GM12873 (cell line): ENCODE data around the gene FAM43A.

ENCODE experiments used
- CTCF ChIP-seq: IDR thresholded peaks from 2 replicates; pipeline ENCODE4 v1.5.1; 2012; ENCODE audit warnings: low read depth, mild to moderate bottlenecking, moderate library complexity, low read length, control low read depth; ENCODE audit not compliant: insufficient read depth; ENCODE audit errors: missing control alignments

FAM43A gene

GRCh38 chr3:194680888-194681615 is 4.6 kb upstream of the FAM43A start:
- no peak for TF ChIP-seq CTCF

GRCh38 chr3:194682189-194682693 is 3.4 kb upstream of the FAM43A start:
- TF ChIP-seq CTCF, result no peak

GRCh38 chr3:194682694-194683310 is 2.9 kb upstream of the FAM43A start:
- TF ChIP-seq CTCF, result peak; percentile 90

- no peak for TF ChIP-seq CTCF
Measured at GRCh38 chr3:194683380-194683779, 2.3 kb upstream of the FAM43A start.

- no peak for TF ChIP-seq CTCF
Measured at GRCh38 chr3:194685065-194685717, 492 bp upstream of the FAM43A start.

GRCh38 chr3:194686414-194686815 is 732 bp downstream of the FAM43A start:
- TF ChIP-seq CTCF, result no peak
